H1 (cell line): Measurements from ENCODE around the gene STARD13. TPM values are rescaled to one million over a fixed set of nuclear protein-coding genes. Genes with fewer than 3 reads are reported as not detected.

Source experiments
- CTCF ChIA-PET: fragments of 300-600 bp; sonication (Branson Sonifier 250); formaldehyde crosslinking; loops from one replicate; lab custom pipeline; 2021; ENCODE audit not compliant: partially characterized antibody; lab: Charles Lee
- POLR2A ChIA-PET: fragments of 300-600 bp; sonication (Branson Sonifier 250); formaldehyde crosslinking; loops from one replicate; lab custom pipeline; 2021; ENCODE audit warnings: inconsistent platforms; ENCODE audit not compliant: partially characterized antibody; lab: Charles Lee
- DNase-seq, 2 experiments: peaks; one replicate each; pipeline versions ENCODE4 v3.0.0 to v3.0.0-alpha.2; 2010 to 2022; ENCODE audit warnings: low spot score in 2 of 2, low read depth in 1 of 2, mixed read lengths in 1 of 2
- FAIRE-seq: peaks from 2 replicates; lab custom pipeline; 2011; peaks lifted over from hg19 to GRCh38; lab: Jason Lieb, UNC
- H2AFZ ChIP-seq: 2 replicates; pipeline ENCODE4 v1.8.1; 2012; ENCODE audit warnings: low read length, inconsistent platforms
- H2AK5ac ChIP-seq: 2 replicates; pipeline ENCODE4 v1.6.1; 2013; ENCODE audit warnings: low read depth, low read length
- H2BK120ac ChIP-seq: replicated peaks from 2 replicates; pipeline ENCODE3; 2013; ENCODE audit warnings: low read depth, low read length, inconsistent platforms
- H2BK12ac ChIP-seq: 2 replicates; pipeline ENCODE4 v1.6.1; 2013; ENCODE audit warnings: low read depth, low read length
- H2BK15ac ChIP-seq: 2 replicates; pipeline ENCODE4 v1.6.1; 2013; ENCODE audit warnings: low read length
- H2BK20ac ChIP-seq: 2 replicates; pipeline ENCODE4 v1.6.1; 2013; ENCODE audit warnings: low read length
- H2BK5ac ChIP-seq: 2 replicates; pipeline ENCODE4 v1.6.1; 2013; ENCODE audit warnings: low read depth, low read length
- H3K14ac ChIP-seq: 2 replicates; pipeline ENCODE4 v1.6.1; 2013; ENCODE audit warnings: inconsistent platforms; ENCODE audit not compliant: insufficient read length
- H3K18ac ChIP-seq: 2 replicates; pipeline ENCODE4 v1.6.1; 2013; ENCODE audit warnings: low read length; ENCODE audit errors: extremely low read depth
- H3K23ac ChIP-seq: 2 replicates; pipeline ENCODE4 v1.6.1; 2013; ENCODE audit warnings: inconsistent platforms; ENCODE audit not compliant: insufficient read length
- H3K23me2 ChIP-seq: 2 replicates; pipeline ENCODE4 v1.6.1; 2013; ENCODE audit warnings: low read depth, low read length
- H3K27ac ChIP-seq: 2 replicates; pipeline ENCODE4 v1.6.1; 2011; ENCODE audit warnings: low read depth, low read length, inconsistent platforms
- H3K27me3 ChIP-seq, 4 experiments: replicated peaks in 1 of 4; 1 replicate in 1 of 4; 2 replicates in 3 of 4; pipeline versions ENCODE4 v1.6.1 to v1.8.1; 2011 to 2013; ENCODE audit warnings: low read length in 3 of 4, mild to moderate bottlenecking in 3 of 4, inconsistent platforms in 2 of 4, mixed read lengths in 2 of 4, moderate library complexity in 1 of 4; ENCODE audit not compliant: control insufficient read depth in 3 of 4, insufficient read depth in 3 of 4; ENCODE audit errors: extremely low read depth in 1 of 4
- H3K36me3 ChIP-seq, 4 experiments: 2 replicates each; pipeline versions ENCODE4 v1.6.1 to v1.8.1; 2011 to 2013; ENCODE audit warnings: mild to moderate bottlenecking in 4 of 4, low read length in 3 of 4, moderate library complexity in 2 of 4, control low read depth in 1 of 4, inconsistent platforms in 1 of 4; ENCODE audit not compliant: insufficient read depth in 4 of 4, control insufficient read depth in 2 of 4
- H3K4ac ChIP-seq: replicated peaks from 2 replicates; pipeline ENCODE3; 2013; ENCODE audit warnings: low read length, low read depth, mixed read lengths, inconsistent platforms; ENCODE audit not compliant: insufficient read length
- H3K4me1 ChIP-seq, 4 experiments: replicated peaks in 1 of 4; 1 replicate in 1 of 4; 2 replicates in 3 of 4; pipeline versions ENCODE4 v1.6.1 to v1.8.1; 2011 to 2013; ENCODE audit warnings: low read length in 3 of 4, inconsistent platforms in 2 of 4, mixed read lengths in 1 of 4; ENCODE audit not compliant: insufficient read depth in 4 of 4, control insufficient read depth in 3 of 4
- H3K4me2 ChIP-seq, 2 experiments: 2 replicates each; pipeline versions ENCODE4 v1.6.1 to v1.8.1; 2011 to 2013; ENCODE audit warnings: low read depth in 2 of 2, low read length in 2 of 2, control low read depth in 1 of 2, inconsistent platforms in 1 of 2, mild to moderate bottlenecking in 1 of 2; ENCODE audit not compliant: insufficient read depth in 1 of 2
- H3K4me3 ChIP-seq, 4 experiments: fragments of 200-600, 300-600 bp in 1 of 4; sonication (generic), shearing (Covaris generic), sonication (Bioruptor Twin) in 1 of 4; 2 replicates each; pipeline versions ENCODE4 v1.5.1 to v1.8.1; 2011 to 2016; ENCODE audit warnings: low read length in 4 of 4, low read depth in 3 of 4, control low read depth in 2 of 4, inconsistent platforms in 2 of 4, mild to moderate bottlenecking in 2 of 4, mixed read lengths in 1 of 4, moderate library complexity in 1 of 4; ENCODE audit not compliant: insufficient read depth in 2 of 4; ENCODE audit errors: extremely low read depth in 1 of 4
- H3K56ac ChIP-seq: replicated peaks from 2 replicates; pipeline ENCODE3; 2013; ENCODE audit warnings: low read depth, mild to moderate bottlenecking, mixed read lengths, low read length, inconsistent platforms; ENCODE audit not compliant: insufficient read length
- H3K79me1 ChIP-seq: 2 replicates; pipeline ENCODE4 v1.6.1; 2013; ENCODE audit warnings: low read depth, low read length, control low read depth
- H3K79me2 ChIP-seq, 2 experiments: 2 replicates each; pipeline versions ENCODE4 v1.6.1 to v1.8.1; 2012 to 2013; ENCODE audit warnings: low read length in 2 of 2, mild to moderate bottlenecking in 2 of 2, inconsistent platforms in 1 of 2; ENCODE audit not compliant: insufficient read depth in 2 of 2, control insufficient read depth in 1 of 2
- H3K9ac ChIP-seq, 4 experiments: replicated peaks in 1 of 4; 1 replicate in 1 of 4; 2 replicates in 3 of 4; pipeline versions ENCODE4 v1.6.1 to v1.8.1; 2011 to 2013; ENCODE audit warnings: low read depth in 3 of 4, low read length in 3 of 4, control low read depth in 2 of 4, mild to moderate bottlenecking in 2 of 4, moderate library complexity in 2 of 4, inconsistent platforms in 1 of 4; ENCODE audit errors: extremely low read depth in 1 of 4
- H3K9me3 ChIP-seq, 2 experiments: 2 replicates each; pipeline versions ENCODE4 v1.6.1 to v1.8.1; 2012 to 2013; ENCODE audit warnings: mild to moderate bottlenecking in 2 of 2, moderate library complexity in 2 of 2, control low read depth in 1 of 2, inconsistent platforms in 1 of 2, low read depth in 1 of 2, low read length in 1 of 2, mixed read lengths in 1 of 2; ENCODE audit not compliant: insufficient read depth in 2 of 2
- H4K20me1 ChIP-seq, 2 experiments: replicated peaks in 1 of 2; 2 replicates each; pipeline versions ENCODE3 to v1.8.1; 2011 to 2013; ENCODE audit warnings: inconsistent platforms in 2 of 2, low read length in 2 of 2, mild to moderate bottlenecking in 1 of 2; ENCODE audit not compliant: insufficient read depth in 2 of 2, control insufficient read depth in 1 of 2
- H4K5ac ChIP-seq: 2 replicates; pipeline ENCODE4 v1.6.1; 2013; ENCODE audit warnings: low read length, low read depth, mixed read lengths, inconsistent platforms; ENCODE audit not compliant: insufficient read length
- H4K8ac ChIP-seq: 2 replicates; pipeline ENCODE4 v1.8.0; 2013; ENCODE audit warnings: mild to moderate bottlenecking, moderate library complexity, low read length, inconsistent platforms; ENCODE audit not compliant: insufficient read depth; ENCODE audit errors: extremely low read depth
- H4K91ac ChIP-seq: replicated peaks from 2 replicates; pipeline ENCODE3; 2013; ENCODE audit warnings: low read length, mixed read lengths, inconsistent platforms; ENCODE audit not compliant: insufficient read length
- BRCA1 ChIP-seq: IDR thresholded peaks from 2 replicates; pipeline ENCODE4 v1.6.1; 2012; ENCODE audit warnings: low read depth, low read length, improper control_type of control experiment
- CBX8 ChIP-seq: fragments of 300-800, 300-1000 bp; sonication (generic); IDR thresholded peaks from 2 replicates; pipeline ENCODE4 v1.7.1; 2016; ENCODE audit warnings: low read depth, low read length, borderline replicate concordance
- CHD1 ChIP-seq: IDR thresholded peaks from 2 replicates; pipeline ENCODE4 v1.6.1; 2012; ENCODE audit warnings: low read depth, low read length, improper control_type of control experiment
- CREB1 ChIP-seq: IDR thresholded peaks from 2 replicates; pipeline ENCODE4 v1.6.1; 2012; ENCODE audit warnings: inconsistent platforms
- E2F6 ChIP-seq: IDR thresholded peaks from 2 replicates; pipeline ENCODE4 v1.6.1; 2012; ENCODE audit warnings: inconsistent platforms
- EP300 ChIP-seq, 2 experiments: IDR thresholded peaks; 1 replicate in 1 of 2; 2 replicates in 1 of 2; pipeline ENCODE4 v1.6.1; 2011 to 2012; ENCODE audit warnings: low read depth in 2 of 2, low read length in 2 of 2, mild to moderate bottlenecking in 2 of 2, borderline replicate concordance in 1 of 2, inconsistent platforms in 1 of 2, moderate library complexity in 1 of 2
- GABPA ChIP-seq: IDR thresholded peaks from 2 replicates; pipeline ENCODE4 v1.6.1; 2011; ENCODE audit warnings: mild to moderate bottlenecking, low read length, moderate library complexity, borderline replicate concordance; ENCODE audit not compliant: insufficient read depth
- JUN ChIP-seq: IDR thresholded peaks from 2 replicates; pipeline ENCODE4 v1.6.1; 2011; ENCODE audit warnings: low read depth, mild to moderate bottlenecking, improper control_type of control experiment, low read length
- KDM5A ChIP-seq: fragments of 200-600 bp; IDR thresholded peaks from 2 replicates; pipeline ENCODE4 v1.7.1; 2012; ENCODE audit warnings: mild to moderate bottlenecking, low read length, inconsistent platforms, mixed read lengths
- MAX ChIP-seq: IDR thresholded peaks from 2 replicates; pipeline ENCODE4 v1.6.1; 2012; ENCODE audit warnings: inconsistent platforms
- NANOG ChIP-seq: IDR thresholded peaks from 2 replicates; pipeline ENCODE4 v1.6.1; 2011; ENCODE audit warnings: low read length, low read depth, mild to moderate bottlenecking, inconsistent platforms; ENCODE audit not compliant: insufficient read depth, poor library complexity, severe bottlenecking
- RBBP5 ChIP-seq: IDR thresholded peaks from 2 replicates; pipeline ENCODE4 v1.7.1; 2012; ENCODE audit warnings: low read depth, mild to moderate bottlenecking, inconsistent platforms, low read length, moderate library complexity, borderline replicate concordance
- RXRA ChIP-seq: IDR thresholded peaks from 2 replicates; pipeline ENCODE4 v1.6.1; 2011; ENCODE audit warnings: low read depth, mild to moderate bottlenecking, low read length, moderate library complexity; ENCODE audit not compliant: insufficient read depth
- ZNF274 ChIP-seq: IDR thresholded peaks from 2 replicates; pipeline ENCODE4 v1.7.0; 2012; ENCODE audit warnings: low read length, borderline replicate concordance; ENCODE audit errors: extremely low read depth
- WGBS, 2 experiments: shearing (Covaris generic) in 1 of 2; methylation state at CpG; one replicate each; pipeline versions ENCODE4 v1.1.6 to v1.1.7; 2013 to 2015; ENCODE audit warnings: low lambda C conversion rate in 2 of 2, mixed read lengths in 2 of 2, inconsistent platforms in 1 of 2, low coverage in 1 of 2, missing lambda C conversion rate in 1 of 2; ENCODE audit not compliant: insufficient replicate concordance in 2 of 2, insufficient coverage in 1 of 2, insufficient read length in 1 of 2; ENCODE audit errors: extremely low coverage in 1 of 2, missing lambda C conversion rate in 1 of 2; 5-methylcytosine and 5-hydroxymethylcytosine counted together
- polyA plus RNA-seq, 7 experiments: library from polyadenylated mRNA; depleted of rRNA in 3 of 7; stranded (reverse) in 5 of 7; unstranded in 2 of 7; fragments of >200 nt in 5 of 7; fragments of 200-250 nt in 2 of 7; gene quantifications; 1 replicate in 5 of 7; 2 replicates in 1 of 7; 4 replicates in 1 of 7; pipeline versions ENCODE4 v1.2.1 to v1.2.3, GENCODE V29; 2011 to 2013; ENCODE audit warnings: missing spikeins in 2 of 7, mixed read lengths in 2 of 7
- total RNA-seq: library from RNA; stranded (reverse); fragmentation: NEBNext Ultra II Directional; extraction: Animal tissue kit (Norgen Biotek cat#: 25700); gene quantifications from 2 replicates; pipeline ENCODE4 v1.2.1, GENCODE V29; 2021

Gene STARD13
- total and polyA plus RNA-seq, 2 of the 8 experiments (the other 6 are each of a cell fraction or from before 2014, with no cell fraction given): 0.82 to 2.9 TPM

GRCh38 chr13:33205224-33205623, 80.3 kb downstream of the STARD13 start:
- POLR2A ChIA-PET: no interaction called here

More at GRCh38 chr13:33205224-33205623, 80.3 kb downstream of the STARD13 start:
- no peak overlapping the region for H3K56ac ChIP-seq
- no peak overlapping the region for H4K91ac ChIP-seq
- H3K9me3 ChIP-seq: no peaks in the 10 kb centered on the region
- H2BK20ac ChIP-seq: no peak overlapping the region
- H2BK120ac ChIP-seq: no peak overlapping the region
- H3K4me1 ChIP-seq: peaks cover 0 to 4% (median 2%) of the 10 kb centered on the region in 4 experiments; a peak in 4 of 7 replicates
- no peak overlapping the region for H3K9ac ChIP-seq
- no peak overlapping the region for H2AK5ac ChIP-seq
- no peak overlapping the region for H3K4ac ChIP-seq
- DNase-seq (no peak), FAIRE-seq (no peak)
- no peak overlapping the region for H2BK12ac ChIP-seq
- H3K4me3 ChIP-seq: no peak overlapping the region
- H2AFZ ChIP-seq: no peak overlapping the region
- H2BK5ac ChIP-seq: no peak overlapping the region
- H4K5ac ChIP-seq: no peak overlapping the region
- no peak overlapping the region for H2BK15ac ChIP-seq
- no peak overlapping the region for H3K27ac ChIP-seq
- no peaks in the 10 kb centered on the region for H4K20me1 ChIP-seq
- H3K23ac ChIP-seq: no peak overlapping the region
- CTCF ChIA-PET: no interaction called here
- no peaks in the 10 kb centered on the region for H3K23me2 ChIP-seq
- no peak overlapping the region for H3K4me2 ChIP-seq
- TF ChIP-seq BRCA1 (no peak), ZNF274 (no peak), MAX (no peak), E2F6 (no peak), EP300 (IDR thresholded peaks at IDR 0.05; ENCODE audit: borderline replicate concordance in 1 of 2, low read depth in 2 of 2, low read length in 2 of 2) (no peak), RXRA (no peak), KDM5A (no peak), CHD1 (no peak), GABPA (no peak), RBBP5 (no peak), CREB1 (no peak), NANOG (no peak), JUN (no peak), CBX8 (no peak)
- H3K36me3 ChIP-seq: no peaks in the 10 kb centered on the region
- H4K8ac ChIP-seq: no peak overlapping the region
- WGBS, 2 experiments: 70% methylated on average over 4 of the region's 4 CpGs; no CpG with 5 or more reads in 1 of the 2 experiments
- H3K79me1 ChIP-seq: no peaks in the 10 kb centered on the region
- H3K79me2 ChIP-seq: no peaks in the 10 kb centered on the region
- no peak overlapping the region for H3K14ac ChIP-seq
- H3K18ac ChIP-seq: no peak overlapping the region
- no peaks in the 10 kb centered on the region for H3K27me3 ChIP-seq
